ENCODE measurements around the gene TECTA. TPM values are rescaled to one million over a fixed set of nuclear protein-coding genes. Genes with fewer than 3 reads are reported as not detected.
"Not testable (repeated sequence)": the region's sequence is repeated elsewhere in the genome, so short reads cannot be mapped to it uniquely, and the experiment has no call there.

The TECTA gene
- total RNA-seq, 1 donor from 2014 or later, result 2.3 TPM

DNA sequence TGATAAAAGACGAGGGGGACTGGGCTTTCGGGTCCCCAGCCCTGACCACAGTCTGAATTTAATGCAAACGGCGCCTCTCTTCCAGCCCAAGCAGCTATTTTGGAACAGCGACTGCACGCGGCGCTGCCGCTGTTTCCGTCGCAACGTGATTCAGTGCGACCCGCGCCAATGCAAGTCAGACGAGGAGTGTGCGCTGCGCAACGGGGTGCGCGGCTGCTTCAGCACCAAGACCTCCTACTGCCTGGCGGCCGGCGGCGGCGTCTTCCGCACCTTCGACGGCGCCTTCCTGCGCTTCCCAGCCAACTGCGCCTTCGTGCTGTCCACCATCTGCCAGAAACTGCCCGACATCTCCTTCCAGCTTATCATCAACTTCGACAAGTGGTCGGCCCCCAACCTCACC is 56.7 kb downstream of the TECTA start:
- H3K27me3 Mint-ChIP-seq, result no peaks in the 10 kb centered on the region
- H3K4me3 Mint-ChIP-seq, result no peak overlapping the region
- H3K36me3 Mint-ChIP-seq, result no peaks in the 10 kb centered on the region
- DNase-seq (ENCODE audit: extremely low spot score, unreplicated experiment), result no peak
- H3K9me3 Mint-ChIP-seq, result no peaks in the 10 kb centered on the region
- H3K27ac Mint-ChIP-seq, result no peak overlapping the region
- TF ChIP-seq, protein P1, sequence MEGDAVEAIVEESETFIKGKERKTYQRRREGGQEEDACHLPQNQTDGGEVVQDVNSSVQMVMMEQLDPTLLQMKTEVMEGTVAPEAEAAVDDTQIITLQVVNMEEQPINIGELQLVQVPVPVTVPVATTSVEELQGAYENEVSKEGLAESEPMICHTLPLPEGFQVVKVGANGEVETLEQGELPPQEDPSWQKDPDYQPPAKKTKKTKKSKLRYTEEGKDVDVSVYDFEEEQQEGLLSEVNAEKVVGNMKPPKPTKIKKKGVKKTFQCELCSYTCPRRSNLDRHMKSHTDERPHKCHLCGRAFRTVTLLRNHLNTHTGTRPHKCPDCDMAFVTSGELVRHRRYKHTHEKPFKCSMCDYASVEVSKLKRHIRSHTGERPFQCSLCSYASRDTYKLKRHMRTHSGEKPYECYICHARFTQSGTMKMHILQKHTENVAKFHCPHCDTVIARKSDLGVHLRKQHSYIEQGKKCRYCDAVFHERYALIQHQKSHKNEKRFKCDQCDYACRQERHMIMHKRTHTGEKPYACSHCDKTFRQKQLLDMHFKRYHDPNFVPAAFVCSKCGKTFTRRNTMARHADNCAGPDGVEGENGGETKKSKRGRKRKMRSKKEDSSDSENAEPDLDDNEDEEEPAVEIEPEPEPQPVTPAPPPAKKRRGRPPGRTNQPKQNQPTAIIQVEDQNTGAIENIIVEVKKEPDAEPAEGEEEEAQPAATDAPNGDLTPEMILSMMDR (conservative IDR thresholded peaks at IDR 0.05), result no peak
- peaks cover 15% of the 10 kb centered on the region for H3K4me1 Mint-ChIP-seq (ENCODE audit: unreplicated experiment)

DNA sequence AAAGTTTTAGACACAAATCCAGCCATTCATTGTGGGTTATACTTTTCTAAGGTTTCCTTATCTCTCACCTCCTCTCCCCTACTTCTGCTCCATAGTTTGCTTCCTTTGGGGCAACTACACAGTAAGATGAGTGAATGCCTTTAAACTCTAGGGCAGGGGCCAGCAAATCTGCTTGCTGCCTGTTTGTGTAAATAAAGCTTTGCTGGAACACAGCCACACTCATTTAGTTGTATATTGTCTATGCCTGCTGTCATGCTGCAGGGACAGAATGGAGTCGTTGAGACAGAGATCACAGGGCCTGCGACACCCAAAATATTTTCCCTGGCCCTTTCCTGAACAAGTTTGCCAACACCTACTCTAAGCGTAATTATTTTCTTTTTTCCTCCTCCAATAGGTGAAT is 58.7 kb downstream of the TECTA start:
- Mint-ChIP-seq H3K4me1 (ENCODE audit: unreplicated experiment) (peaks cover 3% of the 10 kb centered on the region), H3K27ac (no peak overlapping the region)
- DNase-seq (ENCODE audit: extremely low spot score, unreplicated experiment), result no peak

DNA sequence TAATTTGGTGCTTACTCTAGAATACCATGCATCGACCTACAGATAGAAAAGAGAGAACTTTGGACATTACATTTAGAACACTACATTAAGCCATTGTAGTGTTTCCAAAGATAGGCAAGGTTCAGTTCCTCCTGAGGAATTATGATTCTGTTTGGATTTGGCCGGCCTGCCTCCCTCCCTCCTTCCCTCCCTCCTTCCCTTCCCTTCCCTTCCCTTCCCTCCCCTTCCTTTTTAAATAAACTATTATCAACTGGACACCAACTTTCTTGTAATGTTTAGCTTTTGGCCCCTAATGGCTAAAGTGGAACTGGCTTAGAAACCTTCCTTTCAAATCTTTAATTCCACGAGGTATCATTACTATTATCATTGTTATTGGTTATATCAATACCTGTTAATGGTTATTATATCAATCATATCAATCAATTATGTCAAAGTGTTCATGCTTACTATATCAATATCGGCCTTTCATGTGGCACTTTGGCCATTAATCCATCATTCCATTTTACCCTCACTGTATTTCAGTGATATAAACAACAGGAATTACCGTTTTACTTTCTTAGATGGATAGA is 60.4 kb downstream of the TECTA start:
- Mint-ChIP-seq H3K9me3 (no peaks in the 10 kb centered on the region), H3K27ac (no peak overlapping the region), H3K27me3 (no peaks in the 10 kb centered on the region), H3K4me1 (ENCODE audit: unreplicated experiment) (no peaks in the 10 kb centered on the region), H3K4me3 (no peak overlapping the region), H3K36me3 (no peaks in the 10 kb centered on the region)
- TF ChIP-seq, protein P1 (conservative IDR thresholded peaks at IDR 0.05), result no peak
- no peak for DNase-seq (ENCODE audit: extremely low spot score, unreplicated experiment)

More for the DNA sequence above, 58.7 kb downstream of the TECTA start:
- no peak overlapping the region for H3K4me3 Mint-ChIP-seq
- no peaks in the 10 kb centered on the region for H3K9me3 Mint-ChIP-seq
- H3K27me3 Mint-ChIP-seq, result no peaks in the 10 kb centered on the region
- TF ChIP-seq, protein P1 (conservative IDR thresholded peaks at IDR 0.05), result no peak
- H3K36me3 Mint-ChIP-seq, result no peaks in the 10 kb centered on the region

DNA sequence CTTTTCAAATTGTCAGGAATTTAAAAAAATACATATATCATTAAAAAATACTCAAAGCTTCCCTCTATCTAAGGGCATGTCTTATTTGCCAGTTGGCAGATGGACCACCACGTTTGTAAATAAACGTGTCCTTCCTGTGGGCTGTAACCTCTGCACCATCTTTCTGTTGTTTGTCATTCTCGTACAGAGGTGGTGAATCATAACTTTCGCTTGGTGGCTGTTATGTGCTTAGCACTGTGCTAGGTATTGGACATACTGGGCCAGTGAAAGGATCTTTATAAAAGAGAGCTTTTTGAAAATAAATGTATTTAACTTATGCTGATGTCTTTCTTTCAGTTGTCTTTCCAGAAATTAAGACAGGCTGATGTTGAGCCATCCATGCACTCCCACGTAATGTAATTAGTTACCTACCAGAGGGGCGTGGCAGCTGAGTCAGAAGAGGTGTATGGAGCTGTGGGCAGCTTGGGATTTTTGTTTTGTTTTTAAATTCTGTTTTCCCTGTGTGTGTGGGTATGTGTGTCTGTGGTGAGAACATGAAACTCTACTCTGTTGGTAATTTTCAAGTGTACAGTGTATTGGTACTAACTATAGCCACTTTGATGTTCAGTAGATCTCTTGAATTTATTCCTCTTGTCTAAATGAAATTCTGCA is 62.7 kb downstream of the TECTA start:
- Mint-ChIP-seq H3K4me3 (no peak overlapping the region), H3K4me1 (ENCODE audit: unreplicated experiment) (no peaks in the 10 kb centered on the region), H3K36me3 (no peaks in the 10 kb centered on the region), H3K27me3 (no peaks in the 10 kb centered on the region), H3K27ac (no peak overlapping the region), H3K9me3 (no peaks in the 10 kb centered on the region)
- TF ChIP-seq, protein P1 (conservative IDR thresholded peaks at IDR 0.05), result no peak
- no peak for DNase-seq (ENCODE audit: extremely low spot score, unreplicated experiment)

DNA sequence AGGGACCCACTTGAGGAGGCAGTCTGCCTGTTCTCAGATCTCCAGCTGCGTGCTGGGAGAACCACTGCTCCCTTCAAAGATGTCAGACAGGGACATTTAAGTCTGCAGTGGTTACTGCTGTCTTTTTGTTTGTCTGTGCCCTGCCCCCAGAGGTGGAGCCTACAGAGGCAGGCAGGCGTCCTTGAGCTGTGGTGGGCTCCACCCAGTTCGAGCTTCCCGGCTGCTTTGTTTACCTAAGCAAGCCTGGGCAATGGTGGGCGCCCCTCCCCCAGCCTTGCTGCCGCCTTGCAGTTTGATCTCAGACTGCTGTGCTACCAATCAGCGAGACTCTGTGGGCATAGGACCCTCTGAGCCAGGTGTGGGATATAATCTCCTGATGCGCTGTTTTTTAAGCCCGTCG is 76.6 kb downstream of the TECTA start:
- not testable (repeated sequence) for H3K4me1 Mint-ChIP-seq (ENCODE audit: unreplicated experiment); H3K27me3 Mint-ChIP-seq; H3K27ac Mint-ChIP-seq; H3K9me3 Mint-ChIP-seq; DNase-seq (ENCODE audit: extremely low spot score, unreplicated experiment); H3K36me3 Mint-ChIP-seq; H3K4me3 Mint-ChIP-seq

DNA sequence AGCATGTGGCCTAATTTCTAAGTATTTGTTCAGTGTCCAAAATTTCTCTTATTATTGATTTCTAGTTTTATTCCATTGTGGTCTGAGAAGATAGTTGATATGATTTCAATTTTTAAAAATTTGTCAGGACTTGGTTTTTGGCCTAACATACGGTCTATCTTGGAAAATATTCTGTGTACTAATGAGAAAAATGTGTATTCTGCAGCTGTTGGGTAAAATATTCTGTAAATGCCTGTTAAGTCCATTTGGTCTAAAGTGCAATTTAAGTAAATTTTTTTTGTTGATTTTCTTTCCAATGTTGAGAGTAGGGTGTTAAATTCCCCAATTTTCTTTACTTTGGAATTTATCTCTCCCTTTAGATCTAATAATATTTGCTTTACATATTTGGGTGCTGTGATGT is 78.3 kb downstream of the TECTA start:
- no peak overlapping the region for H3K27ac Mint-ChIP-seq
- no peak for DNase-seq (ENCODE audit: extremely low spot score, unreplicated experiment)
- H3K36me3 Mint-ChIP-seq, result peaks cover 3% of the 10 kb centered on the region
- no peak overlapping the region for H3K4me3 Mint-ChIP-seq
- H3K9me3 Mint-ChIP-seq, result peaks cover 7% of the 10 kb centered on the region
- no peaks in the 10 kb centered on the region for H3K4me1 Mint-ChIP-seq (ENCODE audit: unreplicated experiment)
- TF ChIP-seq, protein P1 (conservative IDR thresholded peaks at IDR 0.05), result no peak
- H3K27me3 Mint-ChIP-seq, result peaks cover 3% of the 10 kb centered on the region

All from type B pancreatic cell (in vitro differentiated cells).